Measurements from ENCODE around the gene NACC2. TPM values are rescaled to one million over a fixed set of nuclear protein-coding genes. Genes with fewer than 3 reads are reported as not detected.

Gene NACC2
- total RNA-seq, 1 donor from 2014 or later = 3.9 TPM

DNA sequence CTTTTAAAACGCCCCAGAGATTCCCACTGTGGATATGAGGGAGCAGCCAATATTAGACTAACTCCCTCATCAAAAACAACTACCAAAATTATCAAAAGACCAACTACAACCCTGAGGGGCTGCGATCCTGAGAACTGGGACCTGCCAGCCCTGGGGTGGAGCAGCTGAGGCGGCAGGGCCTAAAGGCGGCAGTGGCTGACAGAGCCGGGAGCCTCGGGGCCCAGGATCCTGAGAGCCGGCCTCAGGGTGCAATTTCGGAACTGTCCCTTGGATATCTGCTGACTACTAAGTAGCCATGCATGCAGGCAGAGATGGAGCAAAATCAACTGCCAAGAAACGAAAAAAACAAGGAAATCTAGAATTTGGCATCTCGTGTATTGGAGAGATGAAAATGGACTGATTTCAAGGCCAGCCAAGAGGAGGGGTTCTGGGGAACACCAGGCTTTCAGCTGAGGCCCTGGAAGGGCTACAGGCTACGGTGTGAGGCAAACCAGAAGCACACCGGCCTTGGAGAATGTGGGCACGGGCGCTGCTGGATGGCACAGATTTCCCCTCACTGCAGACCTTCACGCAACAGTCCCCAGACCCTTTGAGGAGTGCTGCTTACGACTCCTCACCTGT, 70.3 kb downstream of the NACC2 start:
- H3K4me1 Mint-ChIP-seq (ENCODE audit: low read depth, unreplicated experiment) = peaks cover 2% of the 10 kb centered on the region
- no peak overlapping the region for H3K4me3 Mint-ChIP-seq (ENCODE audit: unreplicated experiment)
- H3K27ac Mint-ChIP-seq (ENCODE audit: unreplicated experiment) = no peak overlapping the region
- peaks cover 10% of the 10 kb centered on the region for H3K27me3 Mint-ChIP-seq (ENCODE audit: unreplicated experiment)
- DNase-seq = peak; percentile 12
- peaks cover 5% of the 10 kb centered on the region for H3K36me3 Mint-ChIP-seq (ENCODE audit: unreplicated experiment)
- TF ChIP-seq, protein P1, sequence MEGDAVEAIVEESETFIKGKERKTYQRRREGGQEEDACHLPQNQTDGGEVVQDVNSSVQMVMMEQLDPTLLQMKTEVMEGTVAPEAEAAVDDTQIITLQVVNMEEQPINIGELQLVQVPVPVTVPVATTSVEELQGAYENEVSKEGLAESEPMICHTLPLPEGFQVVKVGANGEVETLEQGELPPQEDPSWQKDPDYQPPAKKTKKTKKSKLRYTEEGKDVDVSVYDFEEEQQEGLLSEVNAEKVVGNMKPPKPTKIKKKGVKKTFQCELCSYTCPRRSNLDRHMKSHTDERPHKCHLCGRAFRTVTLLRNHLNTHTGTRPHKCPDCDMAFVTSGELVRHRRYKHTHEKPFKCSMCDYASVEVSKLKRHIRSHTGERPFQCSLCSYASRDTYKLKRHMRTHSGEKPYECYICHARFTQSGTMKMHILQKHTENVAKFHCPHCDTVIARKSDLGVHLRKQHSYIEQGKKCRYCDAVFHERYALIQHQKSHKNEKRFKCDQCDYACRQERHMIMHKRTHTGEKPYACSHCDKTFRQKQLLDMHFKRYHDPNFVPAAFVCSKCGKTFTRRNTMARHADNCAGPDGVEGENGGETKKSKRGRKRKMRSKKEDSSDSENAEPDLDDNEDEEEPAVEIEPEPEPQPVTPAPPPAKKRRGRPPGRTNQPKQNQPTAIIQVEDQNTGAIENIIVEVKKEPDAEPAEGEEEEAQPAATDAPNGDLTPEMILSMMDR (IDR thresholded peaks at IDR 0.05; ENCODE audit: partially characterized antibody, unreplicated experiment) = no peak
- H3K9me3 Mint-ChIP-seq (ENCODE audit: unreplicated experiment) = peaks cover 5% of the 10 kb centered on the region

DNA sequence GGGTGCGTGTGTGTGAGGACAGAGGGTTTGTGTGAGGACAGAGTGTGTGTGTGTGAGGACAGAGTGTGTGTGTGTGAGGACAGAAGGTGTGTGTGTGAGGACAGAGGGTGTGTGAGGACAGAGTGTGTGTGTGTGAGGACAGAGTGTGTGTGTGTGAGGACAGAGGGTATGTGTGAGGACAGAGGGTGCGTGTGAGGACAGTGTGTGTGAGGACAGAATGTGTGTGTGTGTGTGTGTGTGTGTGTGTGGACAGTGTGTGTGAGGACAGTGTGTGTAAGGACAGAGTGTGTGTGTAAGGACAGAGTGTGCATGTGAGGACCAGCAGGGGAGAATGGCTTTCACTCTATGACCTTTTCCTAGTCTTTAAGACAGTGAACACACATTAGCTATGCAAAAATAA, 70.8 kb downstream of the NACC2 start:
- H3K27ac Mint-ChIP-seq (ENCODE audit: unreplicated experiment) = peak overlapping the region; percentile 70
- H3K36me3 Mint-ChIP-seq (ENCODE audit: unreplicated experiment) = peaks cover 5% of the 10 kb centered on the region
- TF ChIP-seq, protein P1 (IDR thresholded peaks at IDR 0.05; ENCODE audit: partially characterized antibody, unreplicated experiment) = no peak
- H3K9me3 Mint-ChIP-seq (ENCODE audit: unreplicated experiment) = peaks cover 5% of the 10 kb centered on the region
- peaks cover 10% of the 10 kb centered on the region for H3K27me3 Mint-ChIP-seq (ENCODE audit: unreplicated experiment)
- H3K4me1 Mint-ChIP-seq (ENCODE audit: low read depth, unreplicated experiment) = peaks cover 2% of the 10 kb centered on the region
- no peak for DNase-seq
- H3K4me3 Mint-ChIP-seq (ENCODE audit: unreplicated experiment) = no peak overlapping the region

DNA sequence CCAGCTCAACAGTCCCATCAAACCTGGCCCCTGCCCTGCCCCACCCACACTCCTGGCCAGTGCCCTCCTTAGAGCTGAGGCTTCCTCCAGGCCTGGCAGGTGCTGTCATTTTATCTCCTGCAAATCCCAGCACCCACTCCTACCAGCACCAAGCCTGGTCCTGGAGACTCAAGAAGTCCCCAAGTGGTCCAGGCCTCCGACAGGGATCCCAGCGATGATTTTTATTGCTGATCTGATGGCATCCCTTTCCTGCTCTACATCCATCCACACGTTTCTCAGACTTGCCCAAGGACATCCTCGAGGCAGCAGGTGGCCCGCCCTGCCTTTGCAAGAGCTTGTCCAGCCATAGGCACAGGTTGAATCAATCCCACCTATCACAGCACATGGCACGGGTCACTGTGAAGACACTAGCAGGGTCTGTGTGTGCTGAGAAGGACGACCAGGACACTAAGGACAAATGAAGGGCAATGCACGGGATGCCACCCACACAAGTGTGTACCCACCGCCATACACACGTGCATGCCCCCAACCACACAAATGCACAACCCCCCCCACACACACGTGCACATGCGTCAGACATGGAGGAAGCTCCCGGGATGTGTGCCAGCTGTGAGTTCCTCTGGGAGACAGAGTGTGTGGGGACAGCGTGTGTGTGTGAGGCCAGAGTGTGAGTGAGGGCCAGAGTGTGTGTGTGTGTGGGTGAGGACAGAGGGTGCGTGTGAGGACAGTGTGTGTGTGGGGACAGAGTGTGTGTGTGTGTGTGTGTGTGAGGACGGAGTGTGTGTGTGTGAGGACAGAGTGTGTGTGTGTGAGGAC, 71.5 kb downstream of the NACC2 start:
- no peak for DNase-seq
- peaks cover 12% of the 10 kb centered on the region for H3K27me3 Mint-ChIP-seq (ENCODE audit: unreplicated experiment)
- peaks cover 5% of the 10 kb centered on the region for H3K36me3 Mint-ChIP-seq (ENCODE audit: unreplicated experiment)
- H3K4me1 Mint-ChIP-seq (ENCODE audit: low read depth, unreplicated experiment) = peaks cover 2% of the 10 kb centered on the region
- H3K27ac Mint-ChIP-seq (ENCODE audit: unreplicated experiment) = no peak overlapping the region
- peaks cover 5% of the 10 kb centered on the region for H3K9me3 Mint-ChIP-seq (ENCODE audit: unreplicated experiment)
- TF ChIP-seq, protein P1 (IDR thresholded peaks at IDR 0.05; ENCODE audit: partially characterized antibody, unreplicated experiment) = no peak
- no peak overlapping the region for H3K4me3 Mint-ChIP-seq (ENCODE audit: unreplicated experiment)

DNA sequence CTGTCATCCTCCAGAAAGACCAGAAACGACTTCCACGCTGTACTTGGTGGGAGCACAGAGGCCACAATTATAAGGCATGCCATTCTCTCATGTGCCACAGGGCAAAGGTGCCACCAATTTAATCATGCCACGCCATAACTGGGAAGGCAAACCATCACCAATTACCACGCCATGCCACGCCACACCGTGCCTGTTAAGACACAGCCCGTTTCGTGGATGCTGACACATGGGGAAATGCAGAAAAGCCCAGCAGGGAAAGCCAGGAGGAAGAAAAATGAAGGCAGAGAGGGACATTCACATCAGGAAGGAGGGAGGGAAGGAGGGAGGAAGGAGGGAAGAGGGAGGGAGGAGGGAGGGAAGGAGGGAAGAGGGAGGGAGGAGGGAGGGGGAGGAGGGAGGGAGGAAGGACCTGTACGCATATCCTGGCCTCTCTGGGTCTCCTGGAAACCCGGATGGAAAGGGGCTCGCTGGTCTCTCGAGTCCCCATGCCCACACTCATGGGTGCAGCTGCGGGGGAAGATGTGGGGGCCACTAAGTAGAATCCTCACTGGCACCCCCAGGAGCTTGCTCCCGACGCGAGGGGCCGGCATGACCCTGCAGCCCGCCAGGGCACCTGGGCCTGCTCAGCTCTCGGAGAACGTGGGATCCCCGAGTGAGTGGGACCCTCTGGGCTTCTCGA, 72.2 kb downstream of the NACC2 start:
- TF ChIP-seq, protein P1 (IDR thresholded peaks at IDR 0.05; ENCODE audit: partially characterized antibody, unreplicated experiment) = no peak
- H3K9me3 Mint-ChIP-seq (ENCODE audit: unreplicated experiment) = peaks cover 5% of the 10 kb centered on the region
- H3K27ac Mint-ChIP-seq (ENCODE audit: unreplicated experiment) = no peak overlapping the region
- H3K4me3 Mint-ChIP-seq (ENCODE audit: unreplicated experiment) = no peak overlapping the region
- peaks cover 13% of the 10 kb centered on the region for H3K27me3 Mint-ChIP-seq (ENCODE audit: unreplicated experiment)
- DNase-seq = no peak
- peaks cover 5% of the 10 kb centered on the region for H3K36me3 Mint-ChIP-seq (ENCODE audit: unreplicated experiment)
- H3K4me1 Mint-ChIP-seq (ENCODE audit: low read depth, unreplicated experiment) = peaks cover 2% of the 10 kb centered on the region
